ENCODE measurements around the gene CXorf58. TPM values are rescaled to one million over a fixed set of nuclear protein-coding genes. Genes with fewer than 3 reads are reported as not detected.

The CXorf58 gene
- total and polyA plus RNA-seq, 2 of the 4 experiments (the other 2 are of a cell fraction), result not detected

DNA sequence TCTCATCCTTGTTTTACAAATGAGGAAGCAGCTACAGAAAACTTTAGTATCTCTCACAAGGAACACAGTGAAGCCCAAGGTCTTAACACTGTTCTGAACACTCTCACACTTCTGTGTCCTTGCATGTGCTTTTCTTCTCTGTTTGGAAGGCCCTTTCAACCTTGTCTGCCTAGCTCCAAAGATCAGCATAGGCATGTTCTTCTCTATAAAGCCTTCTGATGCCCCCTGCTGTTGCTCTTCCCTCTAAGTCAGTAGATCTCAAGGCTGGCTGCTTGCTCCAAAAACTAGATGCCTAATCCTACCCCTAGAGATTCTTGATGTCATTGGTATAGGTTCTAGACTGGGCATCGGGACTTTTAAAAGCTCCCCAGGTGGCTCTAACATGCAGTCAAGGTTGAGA is 6.0 kb upstream of the CXorf58 start:
- Histone ChIP-seq H3K27me3 (ENCODE audit: control insufficient read depth, insufficient read depth, low read length) (no peaks in the 10 kb centered on the region), H3K4me2 (ENCODE audit: low read depth, low read length) (no peak overlapping the region), H3K4ac (ENCODE audit: low read depth, low read length) (no peak overlapping the region), H3K4me3 (ENCODE audit: insufficient read depth, low read depth, low read length) (no peak overlapping the region), H3K9me1 (ENCODE audit: insufficient read depth, low read length) (no peaks in the 10 kb centered on the region), H4K8ac (ENCODE audit: low read depth in 2 of 2, low read length in 2 of 2) (no peak overlapping the region), H2AK5ac (ENCODE audit: low read depth, low read length) (0 out of 2 replicates have a peak overlapping the region, but pooled peaks have one; percentile 0), H3K14ac (replicated peaks; ENCODE audit: low read depth, low read length) (no peak overlapping the region), H4K20me1 (ENCODE audit: insufficient read depth, low read length) (no peaks in the 10 kb centered on the region), H3K56ac (ENCODE audit: extremely low read depth, insufficient read depth, low read length) (no peak overlapping the region), H3K4me1 (ENCODE audit: control insufficient read depth, insufficient read depth, low read length) (peaks cover 4% of the 10 kb centered on the region), H3K9ac (ENCODE audit: low read depth, low read length) (no peak overlapping the region), H2BK15ac (ENCODE audit: low read depth, low read length) (no peak overlapping the region), H3K79me1 (ENCODE audit: low read depth in 1 of 2, low read length in 2 of 2) (peaks cover 0 to 9% of the 10 kb centered on the region in 2 experiments; a peak in 2 of 4 replicates), H4K5ac (ENCODE audit: low read depth, low read length) (no peak overlapping the region), H2AK9ac (replicated peaks; ENCODE audit: low read depth, low read length, poor library complexity) (no peak overlapping the region), H2BK20ac (ENCODE audit: low read depth, low read length) (no peak overlapping the region), H4K91ac (ENCODE audit: insufficient read depth, low read depth, low read length) (no peak overlapping the region), H3K9me3 (ENCODE audit: control insufficient read depth, insufficient read depth, low read length) (no peaks in the 10 kb centered on the region), H3K27ac (ENCODE audit: insufficient read depth, low read length) (no peak overlapping the region), H2AFZ (replicated peaks; ENCODE audit: low read length, poor library complexity) (no peak overlapping the region), H3K23ac (ENCODE audit: low read depth, low read length) (no peak overlapping the region), H3K36me3 (ENCODE audit: control insufficient read depth, insufficient read depth, low read length) (no peaks in the 10 kb centered on the region), H2BK120ac (ENCODE audit: low read depth, low read length) (no peak overlapping the region), H2BK5ac (ENCODE audit: low read depth, low read length, poor library complexity, severe bottlenecking) (no peak overlapping the region), H3K18ac (ENCODE audit: low read depth, low read length) (no peak overlapping the region)
- CTCF ChIA-PET, result interaction anchor here (0.5 to 3.0 kb wide), 18 partner anchors 13 to 1917 kb away, joined by 3 to 34 read pairs (median 4); partner anchors contain the start of genes ACOT9, EIF2S3 and SAT1
- dilution Hi-C loops (cut with HindIII; ENCODE audit: low sequenced_read_pairs, unreplicated experiment), result no loop called here
- WGBS, 2 experiments (ENCODE audit: extremely low coverage in 2 of 2, insufficient read length in 1 of 2), result 67% methylated on average over 1 of the region's 1 CpG; no CpG with 5 or more reads in 1 of the 2 experiments
- BruUV-seq (replicated peaks), result no TSS peak
- ATAC-seq (ENCODE audit: low read depth), result peak; percentile 79
- intact Hi-C loops (cut with micrococcal nuclease), result loop anchor here (1.0 to 10.0 kb wide), 5 partner anchors 119 to 343 kb away; partner anchors contain the start of genes ACOT9 and SAT1
- POLR2A ChIA-PET (ENCODE audit: unreplicated experiment), result interaction anchor here (1.2 to 1.4 kb wide), 3 partner anchors 119 to 159 kb away, joined by 3 to 5 read pairs (median 4); partner anchors contain the start of genes ACOT9 and SAT1
- in situ Hi-C loops (cut with MboI; ENCODE audit: low sequenced_read_pairs), result loop anchor here (5.0 to 10.0 kb wide), 3 partner anchors 117 to 205 kb away; partner anchors contain the start of genes ACOT9 and SAT1
- peak; percentile 77 for DNase-seq
- no peak for TF ChIP-seq MAFK (IDR thresholded peaks at IDR 0.05; ENCODE audit: low read depth, low read length)
- TF ChIP-seq, protein P1, sequence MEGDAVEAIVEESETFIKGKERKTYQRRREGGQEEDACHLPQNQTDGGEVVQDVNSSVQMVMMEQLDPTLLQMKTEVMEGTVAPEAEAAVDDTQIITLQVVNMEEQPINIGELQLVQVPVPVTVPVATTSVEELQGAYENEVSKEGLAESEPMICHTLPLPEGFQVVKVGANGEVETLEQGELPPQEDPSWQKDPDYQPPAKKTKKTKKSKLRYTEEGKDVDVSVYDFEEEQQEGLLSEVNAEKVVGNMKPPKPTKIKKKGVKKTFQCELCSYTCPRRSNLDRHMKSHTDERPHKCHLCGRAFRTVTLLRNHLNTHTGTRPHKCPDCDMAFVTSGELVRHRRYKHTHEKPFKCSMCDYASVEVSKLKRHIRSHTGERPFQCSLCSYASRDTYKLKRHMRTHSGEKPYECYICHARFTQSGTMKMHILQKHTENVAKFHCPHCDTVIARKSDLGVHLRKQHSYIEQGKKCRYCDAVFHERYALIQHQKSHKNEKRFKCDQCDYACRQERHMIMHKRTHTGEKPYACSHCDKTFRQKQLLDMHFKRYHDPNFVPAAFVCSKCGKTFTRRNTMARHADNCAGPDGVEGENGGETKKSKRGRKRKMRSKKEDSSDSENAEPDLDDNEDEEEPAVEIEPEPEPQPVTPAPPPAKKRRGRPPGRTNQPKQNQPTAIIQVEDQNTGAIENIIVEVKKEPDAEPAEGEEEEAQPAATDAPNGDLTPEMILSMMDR (conservative IDR thresholded peaks at IDR 0.05; ENCODE audit: low read depth, low read length), result peak; percentile 63
- TF ChIP-seq RCOR1 (IDR thresholded peaks at IDR 0.05; ENCODE audit: insufficient replicate concordance, low read length), result no peak
- TF ChIP-seq MXI1 (IDR thresholded peaks at IDR 0.05; ENCODE audit: borderline replicate concordance, low read depth, low read length), result no peak
- TF ChIP-seq CHD1 (IDR thresholded peaks at IDR 0.05; ENCODE audit: low read depth, low read length), result no peak
- TF ChIP-seq RAD21 (IDR thresholded peaks at IDR 0.05; ENCODE audit: low read length), result peak; percentile 76
- TF ChIP-seq SMC3 (IDR thresholded peaks at IDR 0.05; ENCODE audit: low read depth, low read length), result peak; percentile 80
- TF ChIP-seq, protein P2, sequence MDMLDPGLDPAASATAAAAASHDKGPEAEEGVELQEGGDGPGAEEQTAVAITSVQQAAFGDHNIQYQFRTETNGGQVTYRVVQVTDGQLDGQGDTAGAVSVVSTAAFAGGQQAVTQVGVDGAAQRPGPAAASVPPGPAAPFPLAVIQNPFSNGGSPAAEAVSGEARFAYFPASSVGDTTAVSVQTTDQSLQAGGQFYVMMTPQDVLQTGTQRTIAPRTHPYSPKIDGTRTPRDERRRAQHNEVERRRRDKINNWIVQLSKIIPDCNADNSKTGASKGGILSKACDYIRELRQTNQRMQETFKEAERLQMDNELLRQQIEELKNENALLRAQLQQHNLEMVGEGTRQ (IDR thresholded peaks at IDR 0.05; ENCODE audit: low read depth, low read length), result no peak
- TF ChIP-seq, protein P3, sequence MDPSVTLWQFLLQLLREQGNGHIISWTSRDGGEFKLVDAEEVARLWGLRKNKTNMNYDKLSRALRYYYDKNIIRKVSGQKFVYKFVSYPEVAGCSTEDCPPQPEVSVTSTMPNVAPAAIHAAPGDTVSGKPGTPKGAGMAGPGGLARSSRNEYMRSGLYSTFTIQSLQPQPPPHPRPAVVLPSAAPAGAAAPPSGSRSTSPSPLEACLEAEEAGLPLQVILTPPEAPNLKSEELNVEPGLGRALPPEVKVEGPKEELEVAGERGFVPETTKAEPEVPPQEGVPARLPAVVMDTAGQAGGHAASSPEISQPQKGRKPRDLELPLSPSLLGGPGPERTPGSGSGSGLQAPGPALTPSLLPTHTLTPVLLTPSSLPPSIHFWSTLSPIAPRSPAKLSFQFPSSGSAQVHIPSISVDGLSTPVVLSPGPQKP (IDR thresholded peaks at IDR 0.05; ENCODE audit: borderline replicate concordance, low read depth, low read length), result no peak
- TF ChIP-seq FOS (IDR thresholded peaks at IDR 0.05; ENCODE audit: low read depth, low read length), result no peak
- no peak for TF ChIP-seq MAZ (IDR thresholded peaks at IDR 0.05; ENCODE audit: borderline replicate concordance, low read depth, low read length)
- no peak for TF ChIP-seq BHLHE40 (IDR thresholded peaks at IDR 0.05; ENCODE audit: low read depth, low read length)
- no peak for TF ChIP-seq POLR2A (IDR thresholded peaks at IDR 0.05; ENCODE audit: low read depth, low read length)
- TF ChIP-seq NFE2L2 (IDR thresholded peaks at IDR 0.05; ENCODE audit: low read depth, low read length), result no peak

All from IMR-90 (cell line).